Fibroblast of mammary gland (primary cell): ENCODE data around the gene CCR5AS.
"Not testable (repeated sequence)": the region's sequence is repeated elsewhere in the genome, so short reads cannot be mapped to it uniquely, and the experiment has no call there.

Experiments
- DNase-seq: peaks from one replicate; pipeline ENCODE4 v3.0.0-alpha.2; 2010; ENCODE audit warnings: low read depth
- H3K4me3 ChIP-seq: 2 replicates; pipeline ENCODE4 v1.5.1; 2011; ENCODE audit warnings: low read depth, mild to moderate bottlenecking, low read length, moderate library complexity; ENCODE audit not compliant: control insufficient read depth
- CTCF ChIP-seq: conservative IDR thresholded peaks from 2 replicates; pipeline ENCODE4 v1.5.1; 2011; ENCODE audit warnings: low read depth, low read length, inconsistent platforms; ENCODE audit not compliant: control insufficient read depth, insufficient read depth

Gene CCR5AS

GRCh38 chr3:46435081-46435726 lies 28.3 kb upstream of the CCR5AS start:
- H3K4me3 ChIP-seq, result no peak overlapping the region
- no peak for TF ChIP-seq CTCF
- DNase-seq, result no peak

GRCh38 chr3:46433841-46434240 lies 27.0 kb upstream of the CCR5AS start:
- no peak overlapping the region for H3K4me3 ChIP-seq
- no peak for DNase-seq
- TF ChIP-seq CTCF, result no peak

GRCh38 chr3:46433118-46433517 lies 26.3 kb upstream of the CCR5AS start:
- DNase-seq, H3K4me3 ChIP-seq: not testable (repeated sequence)

DNA sequence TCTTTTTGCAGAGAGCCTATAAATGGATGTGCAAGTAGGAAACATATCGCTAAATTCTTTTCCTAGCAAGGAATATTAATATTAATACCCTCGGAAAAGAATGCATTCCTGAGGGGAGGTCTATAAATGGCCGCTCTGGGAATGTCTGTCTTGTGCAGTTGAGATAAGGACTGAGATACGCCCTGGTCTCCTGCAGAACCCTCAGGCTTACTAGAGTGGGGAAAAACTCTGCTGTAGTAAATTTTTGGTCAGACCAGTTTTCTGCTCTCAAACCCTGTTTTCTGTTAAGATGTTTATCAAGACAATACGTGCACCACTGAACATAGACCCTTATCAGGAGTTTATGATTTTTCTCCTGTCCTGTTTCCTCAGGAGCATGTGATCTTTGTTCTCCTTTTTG lies 25.0 kb upstream of the CCR5AS start:
- not testable (repeated sequence) for DNase-seq, H3K4me3 ChIP-seq

DNA sequence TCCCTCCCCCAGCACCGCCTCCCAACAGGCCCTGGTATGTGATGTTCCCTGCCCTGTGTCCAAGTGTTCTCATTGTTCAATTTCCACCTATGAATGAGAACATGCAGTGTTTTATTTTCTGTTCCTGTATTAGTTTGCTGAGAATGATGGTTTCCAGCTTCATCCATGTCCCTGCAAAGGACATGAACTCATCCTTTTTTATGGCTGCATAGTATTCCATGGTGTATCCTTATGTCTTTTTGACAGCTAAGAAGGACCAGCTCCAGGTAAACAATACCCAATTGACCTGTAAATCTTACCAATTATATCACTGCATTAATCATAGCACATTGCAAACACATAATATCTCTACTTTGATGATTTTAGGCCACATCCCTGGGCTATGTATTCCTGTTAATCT lies 24.0 kb upstream of the CCR5AS start:
- H3K4me3 ChIP-seq, DNase-seq: not testable (repeated sequence)

DNA sequence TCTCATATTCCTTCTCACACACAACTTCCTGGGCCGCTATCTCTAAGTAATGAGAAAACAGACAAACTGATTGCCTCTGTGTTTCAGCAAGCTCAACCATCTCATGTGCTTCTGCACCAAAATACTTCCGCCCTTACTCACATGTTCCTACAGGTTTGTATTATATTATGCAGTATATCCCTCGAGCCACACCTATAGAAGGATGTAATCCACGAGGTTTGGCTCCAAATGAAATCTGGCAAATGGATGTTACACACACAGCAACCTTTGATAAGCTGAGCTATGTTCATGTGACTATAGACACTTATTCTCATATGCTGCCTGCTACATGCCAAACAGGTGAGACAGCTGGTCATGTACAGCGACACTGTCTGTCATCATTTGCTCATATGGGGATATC lies 22.8 kb upstream of the CCR5AS start:
- DNase-seq, result no peak
- H3K4me3 ChIP-seq, result no peak overlapping the region
- TF ChIP-seq CTCF, result no peak

DNA sequence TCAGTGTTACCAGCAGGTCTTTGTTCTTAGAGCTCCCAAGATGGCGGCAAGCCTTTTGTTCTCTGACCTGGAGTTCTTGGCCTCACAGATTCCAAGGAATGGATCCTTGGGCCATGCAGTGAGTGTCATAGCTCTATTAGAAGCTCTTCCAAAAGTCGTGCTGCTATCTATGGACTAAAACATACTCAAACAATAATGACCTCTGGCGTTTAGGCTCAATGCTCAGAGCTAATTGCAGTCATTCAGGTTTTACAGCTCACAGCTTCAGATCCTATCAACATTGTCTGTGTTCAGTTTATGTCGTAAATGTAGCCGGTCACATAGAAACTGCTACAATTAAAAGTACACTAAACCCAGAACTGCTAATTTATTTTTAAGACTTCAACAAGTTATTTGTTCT lies 22.4 kb upstream of the CCR5AS start:
- H3K4me3 ChIP-seq, result no peak overlapping the region
- TF ChIP-seq CTCF, result no peak
- DNase-seq, result no peak

DNA sequence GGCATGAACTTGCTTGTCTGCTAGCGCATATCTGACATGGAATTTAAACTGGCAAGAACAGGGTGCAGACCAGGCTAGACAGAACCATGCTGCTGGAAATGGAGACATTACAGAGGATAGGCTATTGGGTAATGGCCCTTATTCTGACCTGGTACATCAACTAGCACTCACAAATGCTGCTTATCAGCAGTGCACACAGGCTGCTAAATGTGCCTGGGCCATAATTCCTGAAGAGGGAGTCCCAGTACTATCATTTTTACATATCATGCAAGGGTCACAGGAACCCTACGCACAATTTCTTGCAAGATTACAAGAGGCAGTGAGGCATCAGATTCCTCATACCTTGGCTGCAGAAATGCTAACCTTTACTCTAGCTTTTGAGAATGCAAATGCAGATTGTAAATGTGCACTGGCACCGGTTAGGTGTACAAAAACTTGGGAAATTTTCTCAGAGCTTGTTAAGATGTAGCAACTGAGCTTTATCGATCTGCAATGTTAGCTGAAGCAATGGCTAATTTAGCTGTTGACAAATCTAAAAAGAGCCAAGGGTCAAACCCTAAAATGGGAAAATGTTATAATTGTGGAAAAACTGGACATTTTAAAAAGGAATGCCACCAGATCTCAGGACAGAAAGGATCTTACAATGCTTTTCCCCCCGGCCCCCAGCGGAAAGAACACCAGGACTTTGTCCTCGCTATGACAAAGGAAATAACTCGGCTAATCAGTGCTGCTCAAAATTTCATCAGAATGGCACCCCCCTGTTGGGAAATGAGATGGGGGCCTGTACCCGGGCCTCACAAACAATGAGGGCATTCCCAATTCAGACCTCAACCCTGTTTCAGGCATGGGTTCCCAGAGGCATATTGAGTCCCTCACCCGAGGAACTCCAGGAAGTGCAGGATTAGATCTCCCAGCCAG lies 21.3 kb upstream of the CCR5AS start:
- no peak overlapping the region for H3K4me3 ChIP-seq
- TF ChIP-seq CTCF, result no peak
- no peak for DNase-seq

DNA sequence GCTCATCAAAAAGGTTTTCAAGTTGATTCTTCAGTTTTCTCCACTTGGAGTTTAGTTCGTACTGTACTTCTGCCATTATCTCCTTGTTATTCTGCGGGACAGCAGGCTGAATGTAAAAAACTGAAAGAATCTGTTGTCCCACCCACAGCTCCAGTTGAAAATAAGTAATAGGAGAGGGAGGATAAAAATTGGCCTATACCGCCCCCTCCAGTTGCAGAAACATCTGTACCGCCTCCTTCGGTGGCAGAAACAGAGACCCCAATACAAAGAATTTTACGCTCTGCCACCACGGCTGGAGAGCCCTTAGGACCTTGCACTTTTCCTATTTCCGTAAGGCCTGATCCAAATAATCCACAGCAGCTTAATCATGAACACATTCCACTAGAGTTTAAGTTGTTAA lies 20.5 kb upstream of the CCR5AS start:
- H3K4me3 ChIP-seq, DNase-seq: not testable (repeated sequence)

GRCh38 chr3:46426476-46426875 lies 19.6 kb upstream of the CCR5AS start:
- not testable (repeated sequence) for DNase-seq, H3K4me3 ChIP-seq
